ENCODE results near the gene ABLIM2. TPM values are rescaled to one million over a fixed set of nuclear protein-coding genes. Genes with fewer than 3 reads are reported as not detected.

ABLIM2 gene
- total RNA-seq, 2 donors from 2014 or later = 5.7 to 11.2 TPM

DNA sequence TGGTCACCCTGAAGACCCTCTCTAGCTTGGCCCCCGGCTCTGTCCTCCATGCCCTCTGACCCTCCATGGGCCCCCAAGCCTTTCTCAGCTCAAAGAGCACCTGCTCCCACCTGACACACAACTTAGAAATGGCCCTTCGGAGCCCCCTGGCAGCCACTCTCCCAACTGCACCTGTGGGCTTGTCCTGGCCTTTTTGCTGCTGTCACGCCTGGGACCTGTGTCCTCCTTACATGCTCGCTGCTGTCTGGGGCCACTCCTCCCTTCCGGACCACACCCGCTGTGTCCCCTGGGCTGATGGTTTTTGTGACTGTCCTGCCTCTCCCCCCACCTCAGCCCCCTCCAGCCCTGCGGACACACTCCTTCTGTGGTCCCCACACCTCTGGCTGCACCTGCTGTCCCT is 112.7 kb downstream of the ABLIM2 start:
- DNase-seq (ENCODE audit: low spot score) = no peak

DNA sequence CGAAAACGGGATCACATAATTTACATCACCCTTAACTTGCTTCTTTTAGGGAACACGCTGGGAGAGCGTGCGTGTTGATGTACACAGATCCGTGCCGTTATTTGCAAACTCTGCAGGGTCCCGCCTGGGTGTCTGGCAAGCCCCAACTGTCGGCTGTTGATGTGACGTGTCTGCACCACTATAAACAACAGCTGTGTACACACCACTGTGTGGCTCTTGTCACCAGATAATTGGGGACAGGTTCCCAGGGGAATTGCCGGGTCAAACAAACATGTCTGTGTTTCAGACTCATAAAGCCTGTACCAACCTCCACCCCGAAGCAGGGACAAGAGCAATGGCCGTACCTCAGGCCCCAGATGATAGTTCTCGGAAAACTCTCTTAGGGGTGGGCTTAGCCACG is 113.9 kb downstream of the ABLIM2 start:
- TF ChIP-seq, protein P1, sequence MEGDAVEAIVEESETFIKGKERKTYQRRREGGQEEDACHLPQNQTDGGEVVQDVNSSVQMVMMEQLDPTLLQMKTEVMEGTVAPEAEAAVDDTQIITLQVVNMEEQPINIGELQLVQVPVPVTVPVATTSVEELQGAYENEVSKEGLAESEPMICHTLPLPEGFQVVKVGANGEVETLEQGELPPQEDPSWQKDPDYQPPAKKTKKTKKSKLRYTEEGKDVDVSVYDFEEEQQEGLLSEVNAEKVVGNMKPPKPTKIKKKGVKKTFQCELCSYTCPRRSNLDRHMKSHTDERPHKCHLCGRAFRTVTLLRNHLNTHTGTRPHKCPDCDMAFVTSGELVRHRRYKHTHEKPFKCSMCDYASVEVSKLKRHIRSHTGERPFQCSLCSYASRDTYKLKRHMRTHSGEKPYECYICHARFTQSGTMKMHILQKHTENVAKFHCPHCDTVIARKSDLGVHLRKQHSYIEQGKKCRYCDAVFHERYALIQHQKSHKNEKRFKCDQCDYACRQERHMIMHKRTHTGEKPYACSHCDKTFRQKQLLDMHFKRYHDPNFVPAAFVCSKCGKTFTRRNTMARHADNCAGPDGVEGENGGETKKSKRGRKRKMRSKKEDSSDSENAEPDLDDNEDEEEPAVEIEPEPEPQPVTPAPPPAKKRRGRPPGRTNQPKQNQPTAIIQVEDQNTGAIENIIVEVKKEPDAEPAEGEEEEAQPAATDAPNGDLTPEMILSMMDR (IDR thresholded peaks at IDR 0.05) = no peak
- H3K36me3 ChIP-seq = no peaks in the 10 kb centered on the region
- H3K27ac ChIP-seq = no peak overlapping the region
- H3K9me3 ChIP-seq = no peaks in the 10 kb centered on the region
- no peaks in the 10 kb centered on the region for H3K4me1 ChIP-seq
- no peak overlapping the region for H3K4me3 ChIP-seq
- DNase-seq (ENCODE audit: low spot score) = no peak
- no peaks in the 10 kb centered on the region for H3K27me3 ChIP-seq

More for the DNA sequence above, 112.7 kb downstream of the ABLIM2 start:
- no peaks in the 10 kb centered on the region for H3K27me3 ChIP-seq
- peaks cover 0 to 10% of the 10 kb centered on the region in 2 donors for H3K4me1 ChIP-seq
- no peaks in the 10 kb centered on the region for H3K36me3 ChIP-seq
- no peaks in the 10 kb centered on the region for H3K9me3 ChIP-seq
- no peak overlapping the region for H3K4me3 ChIP-seq
- no peak overlapping the region for H3K27ac ChIP-seq
- TF ChIP-seq, protein P1 (IDR thresholded peaks at IDR 0.05) = no peak

DNA sequence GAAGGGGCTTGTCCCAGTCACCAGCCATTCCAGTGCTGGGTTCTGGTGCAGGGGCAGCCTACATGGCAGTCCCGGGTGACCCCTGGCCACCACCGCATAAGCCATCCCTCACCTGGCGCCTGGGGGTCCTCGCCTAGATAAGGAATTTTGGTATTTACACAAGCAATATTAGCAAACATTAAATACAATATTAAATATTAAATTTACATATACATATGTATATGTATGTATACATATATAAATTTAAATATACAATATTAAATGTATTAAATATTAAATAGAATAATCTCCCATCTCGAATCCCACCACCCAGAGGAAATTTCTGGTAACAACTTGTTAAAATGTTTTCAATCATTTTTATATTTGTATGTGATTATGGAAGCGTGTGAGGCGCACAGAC is 114.4 kb downstream of the ABLIM2 start:
- Histone ChIP-seq H3K27me3 (no peaks in the 10 kb centered on the region), H3K9me3 (no peaks in the 10 kb centered on the region), H3K4me3 (no peak overlapping the region), H3K36me3 (no peaks in the 10 kb centered on the region), H3K27ac (no peak overlapping the region), H3K4me1 (no peaks in the 10 kb centered on the region)
- no peak for DNase-seq (ENCODE audit: low spot score)
- TF ChIP-seq, protein P1 (IDR thresholded peaks at IDR 0.05) = no peak

DNA sequence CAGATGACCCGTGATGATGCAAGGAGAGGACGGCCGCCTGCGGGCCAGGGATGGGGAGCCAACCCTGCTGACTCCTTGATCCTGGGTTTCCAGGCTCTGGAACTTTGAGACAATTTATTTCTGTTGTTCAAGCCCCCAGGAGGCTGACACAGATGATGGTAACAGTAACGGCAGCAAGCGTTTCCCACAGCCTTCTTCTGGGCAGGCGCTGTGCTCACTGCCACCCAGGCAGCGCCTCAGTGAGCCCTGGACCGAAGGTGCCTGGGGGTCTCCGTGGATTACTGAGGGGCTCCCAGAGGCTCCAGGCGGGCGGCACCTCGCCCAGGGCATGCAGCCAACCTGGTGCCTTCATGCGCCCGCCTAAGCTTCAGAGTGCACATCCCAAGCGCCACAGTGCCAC is 115.0 kb downstream of the ABLIM2 start:
- Histone ChIP-seq H3K36me3 (no peaks in the 10 kb centered on the region), H3K27me3 (no peaks in the 10 kb centered on the region), H3K4me1 (no peaks in the 10 kb centered on the region), H3K4me3 (no peak overlapping the region), H3K9me3 (no peaks in the 10 kb centered on the region), H3K27ac (no peak overlapping the region)
- TF ChIP-seq, protein P1 (IDR thresholded peaks at IDR 0.05) = no peak
- no peak for DNase-seq (ENCODE audit: low spot score)

DNA sequence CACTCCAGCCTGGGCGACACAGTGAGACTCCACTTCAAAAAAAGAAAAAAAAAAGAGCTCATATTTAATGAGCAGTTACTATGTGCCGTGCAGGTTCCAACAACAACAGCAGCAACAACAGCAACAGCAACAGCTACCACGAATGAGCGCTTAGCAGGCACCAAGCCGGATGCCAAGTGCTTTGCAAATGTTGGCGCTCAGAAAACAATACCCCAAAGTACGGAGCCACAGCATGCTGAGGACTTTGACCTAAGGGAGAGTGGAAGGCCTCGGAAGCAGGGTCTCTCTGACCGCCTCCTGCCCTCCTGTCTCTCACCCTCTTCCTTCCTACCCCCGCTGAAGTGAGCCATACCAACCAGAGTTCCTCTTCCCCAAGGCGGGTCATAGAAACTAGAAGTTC is 116.7 kb downstream of the ABLIM2 start:
- H3K9me3 ChIP-seq = no peaks in the 10 kb centered on the region
- no peak for DNase-seq (ENCODE audit: low spot score)
- no peaks in the 10 kb centered on the region for H3K27me3 ChIP-seq
- H3K36me3 ChIP-seq = no peaks in the 10 kb centered on the region
- no peaks in the 10 kb centered on the region for H3K4me1 ChIP-seq
- H3K27ac ChIP-seq = no peak overlapping the region
- TF ChIP-seq, protein P1 (IDR thresholded peaks at IDR 0.05) = no peak
- H3K4me3 ChIP-seq = no peak overlapping the region

DNA sequence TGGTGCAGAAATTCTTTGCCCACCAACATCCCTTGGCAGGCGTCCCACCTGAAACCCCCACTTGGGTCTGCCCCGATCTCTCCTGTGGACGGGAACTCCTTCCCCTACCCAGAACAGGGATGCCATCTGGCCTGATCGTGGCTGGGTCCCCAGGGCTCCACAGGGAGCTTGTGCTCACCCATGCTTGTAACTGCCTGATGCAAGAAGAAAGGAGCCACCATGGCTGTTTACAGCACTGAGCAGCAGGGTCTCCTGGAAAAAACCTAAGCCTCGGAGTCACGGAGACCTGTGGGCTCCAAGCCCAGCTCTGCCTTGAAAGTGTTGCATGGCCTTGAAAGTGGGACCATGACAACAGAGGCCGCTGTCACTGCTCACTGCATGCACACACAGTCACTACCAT is 117.4 kb downstream of the ABLIM2 start:
- no peak overlapping the region for H3K4me3 ChIP-seq
- no peaks in the 10 kb centered on the region for H3K4me1 ChIP-seq
- H3K27ac ChIP-seq = no peak overlapping the region
- TF ChIP-seq, protein P1 (IDR thresholded peaks at IDR 0.05) = no peak
- DNase-seq (ENCODE audit: low spot score) = no peak
- no peaks in the 10 kb centered on the region for H3K36me3 ChIP-seq
- no peaks in the 10 kb centered on the region for H3K9me3 ChIP-seq
- H3K27me3 ChIP-seq = no peaks in the 10 kb centered on the region
